ENCODE data around the gene NDOR1. TPM values are rescaled to one million over a fixed set of nuclear protein-coding genes. Genes with fewer than 3 reads are reported as not detected.
A peak's percentile ranks its signal among the peaks of the same experiment; 100 is the strongest.

NDOR1 gene
- total and polyA plus RNA-seq, 2 donors (not counting 3 experiments of a cell fraction or from before 2014, with no cell fraction given): 13.5 to 26.7 TPM

DNA sequence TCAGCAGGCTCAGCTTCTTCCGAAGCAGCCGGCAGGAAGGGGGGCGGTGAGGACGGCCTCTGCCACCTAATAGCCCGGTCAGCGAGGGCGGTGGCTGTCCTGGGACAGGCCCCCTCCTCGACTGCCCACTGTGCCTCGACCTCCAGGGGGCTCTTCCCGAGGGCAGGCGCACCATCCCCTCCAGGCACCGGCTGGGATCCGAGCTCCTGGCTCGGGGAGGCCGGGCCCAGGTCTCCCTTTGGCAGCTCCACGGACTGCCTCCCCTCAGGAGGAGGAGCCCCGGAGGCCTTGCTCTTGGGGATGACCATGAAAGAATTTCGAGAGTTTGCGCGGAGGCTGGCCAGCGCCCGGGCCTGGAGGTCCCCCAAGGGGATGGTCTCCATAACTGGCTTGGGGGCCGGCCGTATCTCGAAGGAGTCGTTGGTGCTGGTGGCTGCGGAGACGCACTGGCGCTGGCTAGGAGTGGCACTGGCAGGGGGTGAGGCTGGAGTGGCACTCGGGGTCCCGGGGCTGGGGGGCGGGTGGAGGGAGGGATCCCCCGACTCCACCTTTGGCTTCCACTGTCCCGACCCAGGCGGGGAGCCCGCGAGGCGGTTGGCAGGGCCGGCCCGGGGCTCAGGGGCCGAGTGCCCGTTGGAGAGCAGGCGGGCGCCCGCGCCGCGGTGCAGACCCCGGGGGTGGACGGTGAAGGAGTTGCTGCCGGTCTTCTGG lies 5.9 kb upstream of the NDOR1 start:
- dilution Hi-C loops (cut with MboI; ENCODE audit: extremely low pct_ligation_motif_present, low sequenced_read_pairs): no loop called here
- ChIA-PET CTCF (interaction anchor here (1.2 to 1.7 kb wide), 4 partner anchors 11 to 37 kb away, joined by 5 to 8 read pairs (median 6); partner anchors contain the start of genes ANAPC2, RNF224 and SSNA1), POLR2A (no interaction called here)
- FAIRE-seq (no peak), DNase-seq (ENCODE audit: low read depth, low spot score) (peak; percentile 12)
- H3K36me3 ChIP-seq (ENCODE audit: control insufficient read depth in 2 of 2, extremely low read depth in 1 of 2, insufficient read depth in 2 of 2, low read length in 2 of 2): no peaks in the 10 kb centered on the region
- no TSS peak for BruUV-seq (replicated peaks)
- H3K4me1 ChIP-seq (ENCODE audit: control insufficient read depth, extremely low read depth, insufficient read depth, low read length): peaks cover 15% of the 10 kb centered on the region
- H3K9me1 ChIP-seq (replicated peaks; ENCODE audit: control insufficient read depth, extremely low read depth, insufficient read depth, low read length): no peaks in the 10 kb centered on the region
- H3K4me3 ChIP-seq (replicated peaks in 1 of 3; ENCODE audit: insufficient read depth in 1 of 3, low read depth in 1 of 3, low read length in 3 of 3): peak overlapping the region in 1 of 3 experiments; percentile 43
- H2AFZ ChIP-seq (ENCODE audit: low read depth, low read length): no peak overlapping the region
- H3K79me2 ChIP-seq (ENCODE audit: control insufficient read depth, insufficient read depth, low read length): peaks cover 12% of the 10 kb centered on the region
- no peak overlapping the region for H3K9ac ChIP-seq (replicated peaks; ENCODE audit: extremely low read depth, insufficient read depth, low read length)
- TF ChIP-seq CTCF (IDR thresholded peaks at IDR 0.05; ENCODE audit: extremely low read depth in 1 of 2, insufficient read depth in 1 of 2, low read depth in 1 of 2, low read length in 2 of 2): no peak
- TF ChIP-seq GATA2 (IDR thresholded peaks at IDR 0.05; ENCODE audit: insufficient read depth, insufficient read length, low read depth, low read length): no peak
- no peak for TF ChIP-seq MAX (IDR thresholded peaks at IDR 0.05; ENCODE audit: insufficient read depth, insufficient read length)
- no peak for TF ChIP-seq FOS (IDR thresholded peaks at IDR 0.05; ENCODE audit: borderline replicate concordance, insufficient read depth, low read length)
- no peak for TF ChIP-seq POLR2A (IDR thresholded peaks at IDR 0.05; ENCODE audit: low read depth, low read length)
- TF ChIP-seq EZH2 (IDR thresholded peaks at IDR 0.05; ENCODE audit: borderline replicate concordance, low read depth, low read length, severe bottlenecking): no peak
- TF ChIP-seq POLR2AphosphoS5 (IDR thresholded peaks at IDR 0.05; ENCODE audit: insufficient read depth, low read depth, low read length): no peak
- no peak for TF ChIP-seq MYC (IDR thresholded peaks at IDR 0.05; ENCODE audit: low read depth, low read length)
- no peak for TF ChIP-seq JUN (IDR thresholded peaks at IDR 0.05; ENCODE audit: borderline replicate concordance, insufficient read depth, insufficient read length, low read depth)
- intact Hi-C loops (cut with micrococcal nuclease): loop anchor here (1.0 to 2.0 kb wide), 5 partner anchors 10 to 70 kb away; partner anchors contain the start of gene TUBB4B
- no peak overlapping the region for H3K27ac ChIP-seq (ENCODE audit: insufficient read depth, low read depth, low read length)
- H4K20me1 ChIP-seq (replicated peaks; ENCODE audit: control insufficient read depth, extremely low read depth, insufficient read depth, low read length): no peaks in the 10 kb centered on the region
- no peaks in the 10 kb centered on the region for H3K9me3 ChIP-seq (replicated peaks; ENCODE audit: control insufficient read depth, insufficient read depth, low read length)
- no peaks in the 10 kb centered on the region for H3K27me3 ChIP-seq (ENCODE audit: control insufficient read depth in 2 of 2, insufficient read depth in 2 of 2, low read length in 2 of 2)
- peak overlapping the region; percentile 46 for H3K4me2 ChIP-seq (ENCODE audit: insufficient read depth, low read length)

Measured in endothelial cell of umbilical vein (primary cell).